H1 (cell line): ENCODE results near the gene HTR3D. TPM values are rescaled to one million over a fixed set of nuclear protein-coding genes. Genes with fewer than 3 reads are reported as not detected.

Experiments
- ASH2L ChIP-seq: fragments of 200-600, 300-600 bp; sonication (generic); IDR thresholded peaks from one replicate; pipeline ENCODE4 v1.7.1; 2017; ENCODE audit warnings: low read length
- ATF2 ChIP-seq: IDR thresholded peaks from 2 replicates; pipeline ENCODE4 v1.6.1; 2012; ENCODE audit warnings: low read length, inconsistent platforms
- SP1 ChIP-seq: IDR thresholded peaks from 2 replicates; pipeline ENCODE4 v1.6.1; 2011; ENCODE audit warnings: low read depth, low read length
- polyA plus RNA-seq, 7 experiments: library from polyadenylated mRNA; depleted of rRNA in 3 of 7; stranded (reverse) in 5 of 7; unstranded in 2 of 7; fragments of >200 nt in 5 of 7; fragments of 200-250 nt in 2 of 7; gene quantifications; 1 replicate in 5 of 7; 2 replicates in 1 of 7; 4 replicates in 1 of 7; pipeline versions ENCODE4 v1.2.1 to v1.2.3, GENCODE V29; 2011 to 2013; ENCODE audit warnings: missing spikeins in 2 of 7, mixed read lengths in 2 of 7
- total RNA-seq: library from RNA; stranded (reverse); fragmentation: NEBNext Ultra II Directional; extraction: Animal tissue kit (Norgen Biotek cat#: 25700); gene quantifications from 2 replicates; pipeline ENCODE4 v1.2.1, GENCODE V29; 2021

Gene HTR3D
- total and polyA plus RNA-seq, 2 of the 8 experiments (the other 6 are each of a cell fraction or from before 2014, with no cell fraction given), result not detected

- TF ChIP-seq ATF2, result no peak
- TF ChIP-seq SP1, result no peak
- TF ChIP-seq ASH2L, result no peak
Measured at GRCh38 chr3:184018424-184018973, 13.0 kb upstream of the HTR3D start (continued).
